Retina (tissue), 1 donor: ENCODE results near the gene SAA2.
"Not testable (repeated sequence)": the region's sequence is repeated elsewhere in the genome, so short reads cannot be mapped to it uniquely, and the experiment has no call there.

ENCODE experiments used
- DNase-seq: peaks from one replicate; pipeline ENCODE4 v3.0.0-alpha.2; 2016

SAA2 gene

DNA sequence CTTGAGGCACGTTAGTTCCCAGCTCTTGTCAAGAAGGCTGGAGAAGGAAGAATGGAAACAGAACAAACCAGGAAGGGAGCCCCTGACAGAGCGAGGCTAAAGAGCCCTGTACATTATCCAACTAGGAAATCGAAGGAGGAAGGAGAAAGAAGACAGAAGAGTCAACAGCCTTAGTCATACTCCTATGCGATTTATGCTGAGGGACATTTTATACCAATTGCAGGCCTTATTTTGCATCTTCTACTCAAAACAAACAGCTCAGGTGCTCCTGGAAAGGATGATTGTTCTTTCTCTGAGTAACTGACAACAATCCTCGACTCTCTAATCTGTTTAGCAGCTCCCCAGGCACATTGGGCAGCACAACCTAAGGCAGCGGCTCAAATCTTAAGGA is 1.3 kb downstream of the SAA2 start:
- not testable (repeated sequence) for DNase-seq

DNA sequence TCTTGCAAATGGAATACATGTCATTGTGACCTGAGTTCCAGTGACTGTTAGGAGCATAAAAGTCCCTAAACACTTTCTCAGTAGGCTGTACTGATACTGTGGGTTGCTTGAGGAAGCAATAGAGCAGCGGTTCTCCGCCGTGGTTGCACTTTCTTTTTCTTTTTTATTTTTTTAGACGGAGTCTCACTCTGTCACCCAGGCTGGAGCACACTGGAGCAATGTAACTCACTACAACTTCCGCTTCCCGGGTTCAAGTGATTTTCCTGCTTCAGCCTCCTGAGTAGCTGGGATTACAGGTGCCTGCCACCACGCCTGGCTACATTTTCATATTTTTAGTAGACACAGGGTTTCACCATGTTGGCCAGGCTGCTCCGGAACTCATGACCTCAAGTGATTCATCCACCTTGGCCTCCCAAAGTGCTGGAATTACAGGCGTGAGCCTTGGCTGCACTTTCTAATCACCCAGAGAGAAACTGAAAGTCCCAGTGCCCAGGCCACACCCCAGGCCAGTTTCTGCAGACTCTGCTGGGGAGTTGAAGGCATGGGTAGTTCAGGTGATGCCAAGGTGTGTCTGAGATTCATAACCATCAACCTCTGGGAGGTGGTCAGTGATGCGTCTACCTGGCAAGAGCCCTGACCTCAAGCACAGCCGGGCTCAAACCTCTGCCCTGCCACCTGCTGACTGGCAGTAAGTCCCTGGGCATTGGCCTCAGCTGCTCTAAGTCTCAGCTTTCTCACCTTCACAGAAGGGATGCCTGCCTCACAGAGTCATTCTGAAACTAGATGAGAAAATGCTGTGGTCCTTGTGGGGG is 1.9 kb downstream of the SAA2 start:
- not testable (repeated sequence) for DNase-seq

DNA sequence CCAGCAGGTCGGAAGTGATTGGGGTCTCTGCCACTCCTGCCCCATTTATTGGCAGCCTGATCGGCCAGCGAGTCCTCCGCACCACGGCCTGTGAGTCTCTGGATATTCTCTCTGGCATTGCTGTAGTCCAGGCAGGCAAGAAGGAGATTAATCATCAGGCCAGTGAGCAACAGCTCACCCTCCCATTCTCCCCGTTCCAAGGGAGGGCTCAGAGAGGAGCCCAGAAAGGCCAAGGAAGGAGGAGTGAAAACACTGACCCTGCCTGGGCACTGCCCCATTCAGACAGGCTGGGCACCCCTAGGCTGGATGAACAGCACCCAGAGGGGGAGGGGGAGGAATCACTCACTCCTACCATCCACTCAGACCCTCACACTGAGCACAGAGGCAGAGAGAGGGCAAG is 3.1 kb downstream of the SAA2 start:
- DNase-seq, result no peak

DNA sequence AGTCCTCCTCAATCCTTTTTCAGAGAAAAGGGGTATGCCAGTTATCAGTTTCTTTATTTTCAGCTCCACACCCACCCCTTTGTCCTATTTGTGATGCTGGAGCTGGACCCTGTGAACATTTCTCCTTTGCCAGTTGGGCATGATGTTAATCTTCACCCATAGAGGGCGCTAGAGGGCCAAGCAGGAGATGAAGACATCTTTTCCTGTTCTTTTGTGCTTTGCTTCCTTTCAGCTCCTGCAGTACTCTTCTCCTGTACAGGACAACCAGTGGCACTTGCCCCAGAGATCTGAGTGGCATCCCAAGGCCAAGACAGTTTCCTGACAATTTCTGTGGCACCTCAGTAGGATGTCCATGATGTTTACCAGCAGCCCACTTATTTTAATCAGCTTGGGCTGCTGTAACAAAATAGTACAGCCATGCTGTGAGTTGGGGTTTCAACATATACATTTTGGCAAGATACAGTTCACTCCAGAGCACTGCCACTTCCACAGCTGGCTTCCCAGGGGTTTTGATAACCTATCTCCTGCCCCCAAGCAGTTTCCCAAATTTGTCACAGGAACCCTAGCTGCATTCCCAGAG is 4.6 kb downstream of the SAA2 start:
- peak; percentile 43 for DNase-seq

DNA sequence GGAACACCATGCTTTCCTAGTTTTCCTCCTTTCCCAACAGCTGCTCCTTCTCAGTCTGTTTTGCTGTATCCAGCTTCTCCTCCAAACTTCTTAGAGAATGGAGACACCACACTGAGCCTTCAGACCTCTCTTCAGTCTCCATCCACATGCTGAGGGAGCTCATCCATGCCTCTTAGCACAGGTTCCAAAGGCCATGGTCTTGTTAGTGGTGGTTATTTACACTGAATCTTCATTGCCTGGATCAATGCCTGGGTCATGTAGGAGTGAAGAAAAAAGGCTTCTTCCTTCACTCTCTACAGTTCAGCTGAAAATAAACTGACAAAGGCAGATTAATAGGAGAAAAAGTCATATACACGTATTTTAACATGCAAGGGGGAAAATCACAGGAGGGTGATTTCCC is 8.8 kb downstream of the SAA2 start:
- no peak for DNase-seq

DNA sequence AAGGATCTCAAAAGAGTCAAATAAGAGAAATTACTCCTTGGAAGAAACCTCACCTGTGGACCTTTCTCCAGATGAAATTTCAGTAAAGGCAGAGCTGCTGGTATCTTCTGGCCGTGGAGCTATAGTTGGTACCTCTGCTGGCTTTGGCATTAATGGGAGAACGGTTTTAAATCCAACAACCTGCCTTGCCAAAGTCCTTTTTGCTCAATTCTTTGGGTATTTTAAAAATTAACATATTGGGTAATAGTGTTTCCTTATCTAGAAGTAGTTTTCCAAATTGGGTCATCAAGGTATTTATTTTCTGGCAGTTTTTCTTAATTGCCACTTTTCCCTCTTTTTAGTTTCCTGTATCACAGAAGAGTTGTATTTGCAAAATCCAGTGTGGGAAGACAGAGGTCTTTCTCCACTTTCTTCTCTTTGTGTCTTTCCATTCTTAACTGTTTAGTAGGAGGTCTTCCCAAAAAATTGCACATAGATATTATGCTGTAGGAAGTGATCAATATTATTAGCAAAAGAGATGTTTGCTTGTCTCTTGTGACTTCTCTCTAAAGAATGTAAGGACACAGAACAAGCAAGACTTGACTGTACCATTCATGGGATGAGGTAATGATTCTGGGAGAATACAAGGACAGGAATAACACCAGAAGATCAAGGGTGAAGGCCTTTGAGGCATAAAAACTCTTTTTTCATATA is 11.7 kb downstream of the SAA2 start, which contains the start of gene SAA4:
TSS of gene SAA4 (minus strand) at position 139 of the 693 bp plus-strand sequence. CDS start 876 bp downstream, outside the sequence.
- DNase-seq, result no peak

DNA sequence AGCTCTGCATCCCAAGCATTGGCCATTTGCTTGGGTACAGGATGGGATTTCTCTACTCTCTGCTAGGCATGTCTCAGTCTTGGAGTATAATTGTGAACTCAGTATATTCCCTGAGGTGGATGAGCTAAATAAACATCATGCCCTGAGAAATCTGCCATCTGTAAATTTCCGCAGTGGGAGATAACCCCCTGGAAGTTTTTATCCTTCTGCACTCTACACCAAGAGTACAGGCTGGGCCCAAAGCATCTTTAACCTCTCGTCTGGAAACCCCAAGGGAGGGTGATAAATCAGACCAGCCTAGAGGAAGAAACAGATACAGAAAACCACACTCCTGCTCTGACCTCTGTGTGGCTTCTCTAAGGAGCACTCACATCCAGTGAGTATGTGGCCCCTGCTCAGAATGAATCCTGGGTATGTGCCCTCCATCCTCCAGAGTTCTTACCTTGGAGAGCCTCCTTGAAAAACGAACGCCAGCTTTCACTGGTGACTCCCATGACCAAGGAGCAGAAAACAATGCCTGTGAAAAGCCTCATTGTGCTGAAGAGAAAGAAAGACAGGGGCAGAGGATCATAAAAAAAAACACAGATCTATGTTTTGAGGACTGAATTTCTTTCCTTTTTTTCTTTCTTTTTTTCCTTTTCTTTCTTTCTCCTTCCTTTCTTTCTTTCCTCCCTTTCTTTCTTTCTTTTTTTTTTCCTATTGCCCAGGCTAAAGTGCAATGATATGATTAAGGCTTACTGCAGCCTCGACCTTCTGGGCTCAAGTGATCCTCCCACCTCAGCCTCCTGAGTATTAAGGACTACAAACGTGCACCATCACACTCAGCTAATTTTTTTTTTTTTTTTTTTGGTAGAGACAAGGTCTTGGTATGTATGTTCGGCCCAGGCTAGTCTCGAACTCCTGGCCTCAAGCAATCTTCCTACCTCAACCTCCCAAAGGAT is 12.8 kb downstream of the SAA2 start:
- peak; percentile 20 for DNase-seq

DNA sequence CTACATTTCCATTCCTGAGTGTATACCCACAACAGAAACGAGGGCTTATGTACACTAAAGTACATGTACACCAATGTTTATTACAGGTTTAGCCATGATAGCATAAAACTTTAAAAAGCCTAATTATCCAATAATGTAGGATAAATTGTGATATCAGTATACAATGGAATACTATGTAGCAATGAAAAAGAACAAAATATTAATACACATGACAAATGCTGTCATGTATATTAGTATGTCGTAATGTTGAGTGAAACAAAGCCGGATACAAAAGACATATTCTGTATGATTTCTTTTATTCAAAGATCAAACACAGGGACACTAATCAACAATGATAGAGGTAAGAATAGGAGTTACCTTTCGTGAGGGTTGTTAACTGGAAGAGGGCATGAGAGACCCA is 14.6 kb downstream of the SAA2 start:
- DNase-seq, result no peak

DNA sequence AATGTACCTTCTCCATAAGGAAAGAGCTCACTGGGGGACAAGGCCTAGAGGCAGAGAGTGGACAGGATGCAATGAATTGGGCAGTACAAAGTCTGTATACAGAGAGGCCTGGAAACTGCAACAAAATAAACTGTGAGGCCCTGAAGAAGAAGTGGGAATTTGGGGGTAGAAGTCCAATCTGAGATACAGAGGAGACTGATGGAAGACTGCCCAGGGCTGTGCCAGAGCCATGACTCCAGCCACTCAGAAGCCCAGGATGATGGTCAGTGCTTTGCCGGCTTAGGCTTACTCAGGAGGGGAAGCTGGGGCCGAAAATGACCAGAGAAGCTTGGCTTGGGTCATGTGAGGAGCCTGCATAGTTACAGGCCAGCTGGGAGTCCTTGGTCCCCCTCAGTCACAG is 17.6 kb downstream of the SAA2 start:
- DNase-seq, result no peak

DNA sequence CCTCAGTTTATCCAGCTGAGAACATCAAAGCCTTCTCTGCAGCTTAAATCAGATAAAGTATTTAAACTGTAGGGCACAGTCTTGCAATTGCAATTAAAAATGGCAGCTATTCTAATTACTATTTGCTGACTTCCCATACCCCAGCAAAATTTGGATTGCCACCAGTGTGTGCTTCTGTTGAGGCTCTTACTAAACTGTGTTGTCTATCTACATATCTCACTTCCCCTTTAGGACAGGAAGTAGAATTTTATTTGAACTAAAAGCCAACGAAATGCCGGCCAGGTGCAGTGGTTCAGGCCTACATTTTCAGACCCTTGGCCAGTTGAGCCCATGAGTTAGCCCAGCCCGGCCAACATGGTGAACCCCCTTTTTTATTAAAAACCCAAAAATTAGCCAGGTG is 19.0 kb downstream of the SAA2 start:
- DNase-seq, result no peak

DNA sequence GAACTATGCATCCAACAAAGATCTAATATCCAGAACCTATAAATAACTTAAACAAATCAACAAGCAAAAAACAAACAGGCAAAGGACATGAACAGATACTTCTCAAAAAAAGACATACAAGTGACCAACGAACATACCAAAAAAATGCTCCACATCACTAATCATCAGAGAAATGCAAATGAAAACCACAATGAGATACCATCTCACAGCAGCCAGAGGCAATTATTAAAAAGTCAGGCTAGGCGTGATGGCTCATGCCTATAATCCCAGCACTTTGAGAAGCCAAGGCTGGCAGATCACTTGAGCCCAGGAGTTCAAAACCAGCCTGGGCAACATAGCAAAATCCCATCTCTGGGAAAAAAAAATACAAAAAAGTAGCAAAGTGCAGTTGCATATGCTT is 22.6 kb downstream of the SAA2 start:
- no peak for DNase-seq

DNA sequence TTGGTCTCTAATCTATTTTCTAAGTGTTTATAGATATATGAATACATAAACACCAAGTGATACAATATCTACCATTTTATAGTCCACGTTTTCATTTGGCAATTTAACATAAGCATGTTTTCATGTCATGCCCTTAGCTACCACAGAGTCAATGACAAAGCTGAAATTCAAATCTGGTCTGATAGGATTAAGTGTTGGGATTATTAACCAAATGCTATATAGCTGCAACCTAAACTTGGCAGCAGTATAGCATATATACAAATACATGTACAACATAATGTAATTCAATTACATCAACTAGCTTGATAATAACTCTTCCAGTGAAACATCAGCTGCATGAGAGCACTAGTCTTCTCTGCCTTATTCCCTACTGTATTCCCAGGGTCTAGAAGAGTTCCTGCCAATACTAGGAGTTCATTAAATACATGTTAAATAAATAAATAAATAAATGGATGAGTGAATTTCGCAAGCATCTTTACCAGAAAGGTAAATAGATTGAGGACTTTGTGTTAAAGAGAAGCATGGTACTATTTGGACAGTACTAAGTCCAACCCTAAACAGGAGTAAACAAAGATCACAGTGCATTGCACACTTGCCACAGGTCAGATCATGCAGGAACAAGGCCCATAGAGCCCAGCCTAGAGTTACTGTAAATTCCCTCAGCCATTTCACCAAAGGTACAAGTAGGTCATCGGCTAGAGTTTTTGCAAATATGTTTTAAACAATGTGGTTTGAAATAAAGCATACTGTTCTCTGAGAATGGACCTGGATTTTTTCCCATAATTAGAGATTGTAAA is 24.7 kb downstream of the SAA2 start:
- no peak for DNase-seq

DNA sequence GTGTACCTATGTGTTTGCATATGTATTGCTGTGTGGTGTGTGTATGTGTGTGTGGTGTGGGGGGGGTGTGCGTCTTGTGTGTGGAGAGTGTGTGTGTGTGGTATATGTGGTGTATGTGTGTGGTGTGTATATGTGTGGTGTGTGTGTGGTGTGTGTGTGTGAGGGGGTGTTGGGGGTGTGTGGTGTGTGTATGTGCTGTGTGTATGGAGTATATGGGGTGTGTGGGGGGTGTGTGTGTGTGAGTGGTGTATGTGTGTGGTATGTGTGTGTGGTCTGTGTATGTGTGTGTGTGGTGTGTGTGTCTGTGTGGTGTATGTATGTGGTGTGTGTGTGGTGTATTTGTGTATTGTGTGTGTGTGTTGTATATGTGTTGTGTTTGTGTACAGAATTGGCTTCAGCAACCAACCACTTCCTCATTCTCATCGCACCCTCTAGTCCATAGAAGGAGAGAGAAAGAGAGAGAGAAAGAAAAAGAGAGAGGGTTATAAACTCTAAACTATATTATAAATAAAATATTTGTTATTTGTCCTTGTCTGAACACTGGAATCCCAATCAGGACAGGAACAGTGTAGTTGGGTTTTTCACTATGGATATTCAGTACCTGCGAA is 25.6 kb downstream of the SAA2 start:
- DNase-seq, result no peak

DNA sequence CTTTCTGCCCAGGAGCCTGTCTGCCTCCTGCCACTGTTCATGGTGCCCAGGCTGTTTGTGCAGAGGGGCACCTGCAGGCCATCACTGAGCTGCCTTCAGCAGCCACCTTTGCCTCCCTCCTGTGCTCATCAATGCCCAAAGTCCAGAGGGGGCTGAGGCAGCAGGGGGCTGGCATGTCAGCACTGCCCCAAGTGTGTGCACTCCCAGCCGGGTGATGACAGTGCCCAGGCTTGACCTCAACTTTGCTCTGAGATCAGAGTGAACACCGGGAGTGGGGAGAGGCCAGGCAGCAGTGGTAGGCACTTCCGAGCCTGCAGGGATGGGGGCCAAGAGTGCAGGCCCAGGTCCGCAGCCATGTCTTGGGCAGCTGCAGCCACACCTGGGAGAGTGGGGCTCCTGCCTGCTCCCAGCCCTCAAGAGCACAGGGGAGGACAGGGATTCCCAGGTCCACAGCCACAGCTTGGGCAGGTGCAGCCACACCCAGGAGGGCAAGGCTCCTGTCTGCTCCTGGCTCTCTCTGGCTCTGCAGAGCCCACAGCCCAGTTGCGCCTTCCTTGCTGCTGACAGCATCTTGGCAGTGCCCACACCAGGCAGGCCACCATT is 27.1 kb downstream of the SAA2 start:
- DNase-seq, result no peak

DNA sequence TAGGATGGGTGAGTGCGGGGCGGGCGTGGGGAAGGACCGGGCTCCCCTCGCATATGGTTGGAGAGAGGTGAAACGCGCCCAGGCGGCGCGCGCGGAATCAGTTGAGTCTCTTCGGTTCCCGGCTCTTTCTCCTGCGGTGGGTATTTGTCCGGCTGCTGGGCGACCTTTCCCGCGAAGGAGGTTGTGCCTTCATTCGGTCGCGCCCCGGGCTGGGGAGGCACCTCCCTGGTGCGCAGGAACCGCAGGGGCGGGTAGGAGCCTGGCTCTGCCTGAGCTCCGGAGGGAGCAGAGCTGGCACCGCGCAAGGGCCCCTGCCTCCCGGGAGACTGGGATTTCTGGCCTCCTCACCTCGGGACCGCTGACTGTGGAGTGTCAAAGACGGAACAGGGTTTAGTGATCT is 39.4 kb downstream of the SAA2 start:
- peak; percentile 13 for DNase-seq

DNA sequence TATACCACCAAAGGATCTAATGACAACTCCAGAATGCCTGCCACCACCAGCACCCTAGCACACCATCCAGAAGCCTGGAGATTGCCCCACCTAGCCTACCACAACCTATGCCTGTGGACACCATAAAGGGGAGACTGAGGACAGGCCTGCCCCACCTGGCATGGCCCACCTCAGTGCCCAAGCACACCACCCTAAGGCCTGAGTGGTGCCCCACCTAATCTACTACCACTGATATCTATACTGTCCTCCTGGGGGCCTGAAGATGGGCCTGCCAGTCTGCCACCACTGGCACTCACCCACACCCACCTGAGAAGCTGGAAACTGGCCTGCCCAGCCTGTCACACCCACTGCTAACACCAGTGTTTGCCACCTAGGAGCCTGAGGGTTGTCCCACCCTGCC is 43.7 kb downstream of the SAA2 start:
- no peak for DNase-seq

DNA sequence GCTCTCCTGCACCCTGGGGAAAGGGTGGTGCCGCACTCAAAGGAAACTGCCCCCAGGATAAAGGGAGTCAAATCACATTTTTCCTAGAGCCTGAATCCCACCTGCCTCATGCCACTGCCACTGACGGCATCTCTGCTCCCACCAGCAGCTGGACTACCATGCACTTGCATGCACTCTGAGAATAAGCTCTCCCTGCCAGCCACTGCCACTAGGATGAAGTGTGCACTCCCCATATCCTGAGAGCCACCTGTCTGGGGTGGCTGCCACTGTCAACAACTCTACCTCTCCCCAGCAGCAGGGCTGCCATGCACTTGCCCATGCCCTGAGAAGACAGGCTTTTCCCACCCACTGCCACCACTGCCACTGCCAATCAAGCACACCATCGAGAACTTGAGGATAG is 44.2 kb downstream of the SAA2 start:
- no peak for DNase-seq

DNA sequence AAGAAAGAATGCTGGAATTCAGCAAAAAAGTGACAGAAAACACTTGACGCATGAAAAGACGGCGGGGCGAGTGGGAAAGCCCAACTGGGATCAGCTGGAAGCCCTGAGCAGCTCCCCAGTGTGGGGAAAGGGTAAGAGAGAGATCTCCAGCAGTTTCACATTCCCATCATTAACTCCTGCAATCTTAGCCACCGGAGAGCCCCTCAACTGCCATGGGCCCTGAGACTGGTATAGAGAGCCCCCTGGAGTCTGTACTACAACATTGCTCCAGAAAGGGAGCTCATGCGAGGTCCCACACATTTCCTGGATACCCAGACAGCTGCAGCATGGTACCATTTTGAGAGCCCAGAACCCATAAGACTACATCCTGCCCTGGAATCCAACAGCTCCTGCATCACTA is 44.7 kb downstream of the SAA2 start:
- DNase-seq, result peak; percentile 10

DNA sequence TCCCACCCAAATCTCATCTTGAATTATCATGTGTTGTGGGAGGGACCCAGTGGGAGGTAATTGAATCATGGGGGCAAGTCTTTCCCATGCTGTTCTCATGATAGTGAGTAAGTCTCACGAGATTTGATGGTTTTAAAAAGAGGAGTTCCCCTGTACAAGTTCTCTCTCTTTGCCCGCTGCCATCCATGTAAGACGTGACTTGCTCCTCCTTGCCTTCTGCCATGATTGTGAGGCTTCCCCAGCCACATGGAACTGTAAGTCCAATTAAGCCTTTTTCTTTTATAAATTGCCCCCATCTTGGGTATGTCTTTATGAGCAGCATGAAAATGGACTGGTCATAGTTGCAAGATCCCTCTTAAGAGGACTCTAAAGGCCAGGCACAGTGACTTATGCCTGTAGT is 50.7 kb downstream of the SAA2 start:
- DNase-seq, result not testable (repeated sequence)

DNA sequence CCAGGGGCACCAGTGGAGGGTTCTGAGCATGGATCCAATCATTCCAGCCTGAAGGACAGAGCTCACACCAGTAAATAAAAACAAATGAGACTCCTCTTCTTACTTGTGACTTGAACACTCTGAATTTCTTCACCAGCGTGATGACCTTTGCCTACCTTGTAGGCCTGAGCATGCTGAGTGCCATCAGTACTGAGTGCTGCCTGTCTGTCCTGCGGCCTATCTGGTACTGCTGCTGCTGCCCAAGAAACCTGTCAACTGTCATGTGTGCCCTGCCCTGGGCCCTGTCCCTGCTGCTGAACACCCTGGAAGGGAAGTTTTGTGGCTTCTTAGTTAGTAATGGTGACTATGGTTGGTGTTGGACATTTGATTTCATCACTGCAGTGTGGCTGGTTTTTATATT is 51.9 kb downstream of the SAA2 start:
- DNase-seq, result no peak
